GM12801 (cell line): Measurements from ENCODE around the gene MYL10.

Experiments
- TF ChIP-seq, protein P1 (sequence below): IDR thresholded peaks from one replicate; pipeline ENCODE4 v1.5.1; 2011; ENCODE audit warnings: control low read depth; ENCODE audit not compliant: insufficient read length; ENCODE audit errors: extremely low read depth

The MYL10 gene

GRCh38 chr7:101594790-101595189, 34.3 kb downstream of the MYL10 start:
- TF ChIP-seq, protein P1, sequence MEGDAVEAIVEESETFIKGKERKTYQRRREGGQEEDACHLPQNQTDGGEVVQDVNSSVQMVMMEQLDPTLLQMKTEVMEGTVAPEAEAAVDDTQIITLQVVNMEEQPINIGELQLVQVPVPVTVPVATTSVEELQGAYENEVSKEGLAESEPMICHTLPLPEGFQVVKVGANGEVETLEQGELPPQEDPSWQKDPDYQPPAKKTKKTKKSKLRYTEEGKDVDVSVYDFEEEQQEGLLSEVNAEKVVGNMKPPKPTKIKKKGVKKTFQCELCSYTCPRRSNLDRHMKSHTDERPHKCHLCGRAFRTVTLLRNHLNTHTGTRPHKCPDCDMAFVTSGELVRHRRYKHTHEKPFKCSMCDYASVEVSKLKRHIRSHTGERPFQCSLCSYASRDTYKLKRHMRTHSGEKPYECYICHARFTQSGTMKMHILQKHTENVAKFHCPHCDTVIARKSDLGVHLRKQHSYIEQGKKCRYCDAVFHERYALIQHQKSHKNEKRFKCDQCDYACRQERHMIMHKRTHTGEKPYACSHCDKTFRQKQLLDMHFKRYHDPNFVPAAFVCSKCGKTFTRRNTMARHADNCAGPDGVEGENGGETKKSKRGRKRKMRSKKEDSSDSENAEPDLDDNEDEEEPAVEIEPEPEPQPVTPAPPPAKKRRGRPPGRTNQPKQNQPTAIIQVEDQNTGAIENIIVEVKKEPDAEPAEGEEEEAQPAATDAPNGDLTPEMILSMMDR, result no peak

DNA sequence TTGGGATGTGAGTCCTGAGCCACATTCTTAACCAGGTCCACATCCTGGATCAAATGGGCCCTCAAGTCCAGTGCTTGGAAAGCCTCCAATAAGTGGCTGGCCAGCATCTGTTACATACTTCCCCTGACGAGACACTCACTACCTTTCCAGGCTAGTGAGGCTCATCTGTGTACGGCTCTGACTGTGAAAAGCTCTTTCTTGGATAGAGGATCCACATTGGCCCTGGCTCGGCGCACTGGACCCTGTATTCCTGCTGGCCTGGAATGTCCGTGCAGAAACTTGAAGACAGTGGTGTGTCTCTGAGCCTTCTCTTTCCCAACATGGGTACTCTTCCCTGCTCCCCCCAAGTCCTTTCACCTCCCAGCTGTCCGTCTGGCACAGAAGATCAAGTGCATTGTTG, 35.5 kb downstream of the MYL10 start:
- TF ChIP-seq, protein P1, result no peak

- TF ChIP-seq, protein P1, result no peak
Observed at GRCh38 chr7:101591504-101591903, 37.6 kb downstream of the MYL10 start.

GRCh38 chr7:101590663-101591435, 38.2 kb downstream of the MYL10 start:
- TF ChIP-seq, protein P1, result no peak

DNA sequence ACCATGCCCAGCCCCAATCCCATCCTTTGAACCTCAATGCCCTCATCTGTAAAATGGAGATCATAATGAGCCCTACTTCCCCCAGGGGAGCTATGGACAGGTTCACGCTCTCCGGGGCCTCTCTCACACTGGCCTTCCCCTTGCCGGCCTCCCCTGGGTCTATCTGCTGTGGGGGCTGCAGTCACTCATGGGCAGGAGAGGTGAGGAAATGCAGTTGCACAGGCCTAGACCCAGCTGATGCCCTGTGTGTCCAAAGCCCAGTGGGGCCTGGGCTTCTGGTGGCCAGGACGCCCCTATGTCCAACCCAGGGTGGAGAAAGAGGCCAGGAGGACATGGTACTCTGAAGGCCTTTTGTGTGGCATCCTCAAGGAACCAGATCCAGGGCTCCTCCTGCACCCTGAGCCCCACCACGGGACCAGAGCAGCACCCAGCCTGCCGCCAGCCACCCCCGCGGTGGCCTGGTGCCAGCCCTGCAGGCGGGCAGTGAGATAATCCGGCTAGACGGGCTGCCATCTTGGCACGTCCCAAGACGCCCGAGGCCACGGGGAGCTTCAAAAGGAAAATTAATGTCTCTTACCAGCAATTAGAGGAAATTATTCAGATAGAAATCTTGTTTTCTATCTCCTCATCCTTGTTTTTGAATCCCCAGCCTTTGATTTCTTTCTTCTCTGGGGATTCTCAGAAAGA, 39.0 kb downstream of the MYL10 start:
- TF ChIP-seq, protein P1, result no peak

DNA sequence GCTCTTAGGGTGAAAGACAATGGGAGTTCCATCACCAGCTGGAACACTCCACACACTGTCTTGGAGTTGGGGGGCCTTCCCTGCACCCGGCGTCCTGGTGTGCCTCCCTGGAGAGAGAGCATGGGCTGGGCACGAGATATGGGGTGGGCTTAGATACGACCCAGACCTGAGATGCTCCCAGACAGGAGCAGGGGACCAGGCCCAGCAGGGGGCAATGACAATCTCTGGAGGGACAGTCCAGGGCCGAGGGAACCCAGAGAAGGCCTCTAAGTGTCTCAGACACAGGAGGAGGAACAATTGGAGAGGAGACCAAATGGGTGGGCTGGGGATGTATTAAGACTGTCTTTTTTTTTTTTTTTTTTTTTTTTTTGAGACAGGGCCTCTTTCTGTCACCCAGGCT, 40.0 kb downstream of the MYL10 start:
- TF ChIP-seq, protein P1, result no peak

- TF ChIP-seq, protein P1, result no peak
Observed at GRCh38 chr7:101588131-101588935, 40.8 kb downstream of the MYL10 start.
